Activated T-cell treated with anti-CD3 and anti-CD28 coated beads, Interleukin-2, amount 50 U/mL, for 24 hours (primary cell): ENCODE measurements around the gene MMP17.
A peak's percentile ranks its signal among the peaks of the same experiment; 100 is the strongest.

ENCODE experiments used
- DNase-seq: peaks from one replicate; pipeline ENCODE4 v3.0.0-alpha.2; 2020
- H3K27ac Mint-ChIP-seq: 2 replicates; pipeline ENCODE4 v1.8.0; 2020; ENCODE audit warnings: mild to moderate bottlenecking, mixed read lengths
- H3K27me3 Mint-ChIP-seq: 2 replicates; pipeline ENCODE4 v1.8.0; 2020; ENCODE audit warnings: mixed read lengths
- H3K36me3 Mint-ChIP-seq: 2 replicates; pipeline ENCODE4 v1.8.0; 2020; ENCODE audit warnings: low read depth, mixed read lengths
- H3K4me1 Mint-ChIP-seq: 2 replicates; pipeline ENCODE4 v1.8.0; 2020; ENCODE audit warnings: low read depth, mixed read lengths
- H3K4me3 Mint-ChIP-seq: 2 replicates; pipeline ENCODE4 v1.8.0; 2020; ENCODE audit warnings: mild to moderate bottlenecking, moderate library complexity, mixed read lengths
- H3K9me3 Mint-ChIP-seq: 2 replicates; pipeline ENCODE4 v1.8.0; 2020; ENCODE audit warnings: mixed read lengths

Gene MMP17

GRCh38 chr12:131894981-131895639, 66.9 kb downstream of the MMP17 start:
- no peak for DNase-seq
- H3K4me3 Mint-ChIP-seq, result peak overlapping the region; percentile 81
- peak overlapping the region; percentile 83 for H3K27ac Mint-ChIP-seq
- H3K4me1 Mint-ChIP-seq, result peaks cover 19% of the 10 kb centered on the region
- no peaks in the 10 kb centered on the region for H3K27me3 Mint-ChIP-seq
- peaks cover 5% of the 10 kb centered on the region for H3K36me3 Mint-ChIP-seq
- no peaks in the 10 kb centered on the region for H3K9me3 Mint-ChIP-seq

DNA sequence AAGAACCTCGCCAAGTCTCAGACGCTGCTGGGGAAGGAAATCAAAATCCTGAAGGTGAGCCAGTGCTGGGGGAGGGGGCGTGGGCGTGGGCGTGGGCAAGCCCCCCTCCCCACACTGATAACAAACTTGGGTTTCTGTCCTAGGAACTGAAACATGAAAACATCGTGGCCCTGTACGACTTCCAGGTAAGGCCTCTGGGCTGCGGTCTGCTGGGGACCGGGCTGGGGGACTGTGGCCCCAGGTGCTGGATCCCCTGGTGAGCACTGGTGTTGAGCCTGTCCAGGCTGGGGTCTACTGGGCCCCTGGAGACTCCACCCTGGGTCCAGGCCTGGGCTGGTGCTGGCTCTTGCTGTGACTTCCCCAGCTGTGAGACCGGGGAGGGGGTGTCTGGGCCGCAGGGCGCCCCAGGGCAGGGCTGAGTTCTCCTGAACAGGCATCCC, 67.5 kb downstream of the MMP17 start:
- no peak for DNase-seq
- peaks cover 5% of the 10 kb centered on the region for H3K36me3 Mint-ChIP-seq
- H3K4me1 Mint-ChIP-seq, result peaks cover 21% of the 10 kb centered on the region
- no peaks in the 10 kb centered on the region for H3K9me3 Mint-ChIP-seq
- H3K27ac Mint-ChIP-seq, result peak overlapping the region; percentile 83
- H3K27me3 Mint-ChIP-seq, result no peaks in the 10 kb centered on the region
- peak overlapping the region; percentile 81 for H3K4me3 Mint-ChIP-seq

DNA sequence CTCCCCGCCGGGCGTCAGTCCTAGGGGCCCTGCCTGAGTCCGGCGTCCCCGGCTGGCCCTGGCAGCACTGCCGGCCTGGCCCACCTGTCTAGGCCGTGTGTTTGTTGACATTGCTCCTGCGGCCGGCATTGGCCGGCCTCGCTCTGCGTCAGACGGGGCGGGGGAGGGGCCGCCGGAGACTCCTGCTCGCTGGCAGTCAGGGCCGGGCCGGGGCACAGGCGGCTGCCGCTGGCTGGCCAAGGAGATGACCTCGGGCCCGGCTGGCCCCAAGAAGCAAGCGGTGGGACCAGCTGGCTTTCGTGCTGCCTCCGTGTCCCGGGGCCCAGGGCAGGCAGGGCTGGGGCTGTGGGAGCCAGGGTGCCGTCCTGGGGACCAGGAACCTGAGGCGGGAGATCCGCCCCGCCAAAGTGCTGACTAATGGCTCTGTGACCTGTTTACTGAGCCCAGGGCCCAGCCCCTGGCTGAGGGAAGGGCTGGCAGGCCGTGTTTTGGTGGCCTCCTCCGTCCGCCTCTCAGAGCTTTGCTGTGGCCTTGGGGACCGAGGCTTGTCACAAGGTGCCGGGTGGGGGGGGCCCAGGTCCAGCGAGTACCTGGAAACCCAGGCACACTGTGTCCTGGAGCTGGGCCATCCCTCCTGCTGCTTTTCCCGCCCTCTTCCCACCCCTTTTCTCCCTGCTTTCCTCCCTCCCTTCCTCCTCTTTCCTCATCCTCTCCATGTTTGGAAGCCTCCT, 68.1 kb downstream of the MMP17 start:
- Mint-ChIP-seq H3K27ac (no peak overlapping the region), H3K9me3 (no peaks in the 10 kb centered on the region), H3K27me3 (no peaks in the 10 kb centered on the region), H3K4me1 (peaks cover 21% of the 10 kb centered on the region), H3K4me3 (peak overlapping the region; percentile 81), H3K36me3 (peaks cover 5% of the 10 kb centered on the region)
- peak; percentile 83 for DNase-seq

DNA sequence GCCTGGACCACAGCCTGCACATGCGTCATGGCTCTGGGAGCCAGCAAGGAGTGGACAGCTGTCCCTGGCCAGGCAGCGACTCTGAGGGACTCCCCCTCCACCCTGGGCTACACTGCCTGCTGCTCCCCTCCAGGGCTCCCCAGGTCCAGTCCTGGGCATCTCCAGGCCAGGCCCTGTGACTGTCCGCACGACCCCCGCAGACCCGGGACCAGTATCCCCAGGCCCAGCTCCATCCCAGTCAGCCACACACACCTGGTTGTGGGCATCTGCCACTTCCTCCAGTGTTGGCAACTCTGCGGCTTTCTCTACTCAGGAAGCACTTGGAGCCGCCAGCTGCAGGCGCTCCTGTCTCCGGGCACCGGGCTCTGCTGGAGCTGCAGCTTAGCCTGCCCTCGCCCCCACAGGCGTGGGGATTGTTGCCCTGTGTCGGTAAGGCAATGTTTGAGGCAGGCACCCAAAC, 68.6 kb downstream of the MMP17 start:
- no peak overlapping the region for H3K27ac Mint-ChIP-seq

GRCh38 chr12:131897276-131897675, 69.1 kb downstream of the MMP17 start:
- H3K4me1 Mint-ChIP-seq, result peaks cover 23% of the 10 kb centered on the region
- H3K9me3 Mint-ChIP-seq, result no peaks in the 10 kb centered on the region
- no peak for DNase-seq
- peak overlapping the region; percentile 54 for H3K4me3 Mint-ChIP-seq
- H3K36me3 Mint-ChIP-seq, result peaks cover 5% of the 10 kb centered on the region
- H3K27ac Mint-ChIP-seq, result peak overlapping the region; percentile 50
- H3K27me3 Mint-ChIP-seq, result no peaks in the 10 kb centered on the region

More for the DNA sequence above, 68.6 kb downstream of the MMP17 start:
- no peak for DNase-seq
- peaks cover 5% of the 10 kb centered on the region for H3K36me3 Mint-ChIP-seq
- peak overlapping the region; percentile 54 for H3K4me3 Mint-ChIP-seq
- H3K9me3 Mint-ChIP-seq, result no peaks in the 10 kb centered on the region
- peaks cover 23% of the 10 kb centered on the region for H3K4me1 Mint-ChIP-seq
- no peaks in the 10 kb centered on the region for H3K27me3 Mint-ChIP-seq

- no peak overlapping the region for H3K27ac Mint-ChIP-seq
- DNase-seq, result no peak
- no peak overlapping the region for H3K4me3 Mint-ChIP-seq
- H3K36me3 Mint-ChIP-seq, result peaks cover 5% of the 10 kb centered on the region
- no peaks in the 10 kb centered on the region for H3K9me3 Mint-ChIP-seq
- peaks cover 23% of the 10 kb centered on the region for H3K4me1 Mint-ChIP-seq
- no peaks in the 10 kb centered on the region for H3K27me3 Mint-ChIP-seq
These were observed 69.7 kb downstream of the MMP17 start for GRCh38 chr12:131897875-131898274.

- no peak overlapping the region for H3K4me3 Mint-ChIP-seq
- no peaks in the 10 kb centered on the region for H3K27me3 Mint-ChIP-seq
- H3K36me3 Mint-ChIP-seq, result peaks cover 5% of the 10 kb centered on the region
- no peak overlapping the region for H3K27ac Mint-ChIP-seq
- H3K4me1 Mint-ChIP-seq, result peaks cover 33% of the 10 kb centered on the region
- no peaks in the 10 kb centered on the region for H3K9me3 Mint-ChIP-seq
- no peak for DNase-seq
These were observed 72.2 kb downstream of the MMP17 start for GRCh38 chr12:131900397-131900796.
